ENCODE data around the gene RBM44.

RBM44 gene

DNA sequence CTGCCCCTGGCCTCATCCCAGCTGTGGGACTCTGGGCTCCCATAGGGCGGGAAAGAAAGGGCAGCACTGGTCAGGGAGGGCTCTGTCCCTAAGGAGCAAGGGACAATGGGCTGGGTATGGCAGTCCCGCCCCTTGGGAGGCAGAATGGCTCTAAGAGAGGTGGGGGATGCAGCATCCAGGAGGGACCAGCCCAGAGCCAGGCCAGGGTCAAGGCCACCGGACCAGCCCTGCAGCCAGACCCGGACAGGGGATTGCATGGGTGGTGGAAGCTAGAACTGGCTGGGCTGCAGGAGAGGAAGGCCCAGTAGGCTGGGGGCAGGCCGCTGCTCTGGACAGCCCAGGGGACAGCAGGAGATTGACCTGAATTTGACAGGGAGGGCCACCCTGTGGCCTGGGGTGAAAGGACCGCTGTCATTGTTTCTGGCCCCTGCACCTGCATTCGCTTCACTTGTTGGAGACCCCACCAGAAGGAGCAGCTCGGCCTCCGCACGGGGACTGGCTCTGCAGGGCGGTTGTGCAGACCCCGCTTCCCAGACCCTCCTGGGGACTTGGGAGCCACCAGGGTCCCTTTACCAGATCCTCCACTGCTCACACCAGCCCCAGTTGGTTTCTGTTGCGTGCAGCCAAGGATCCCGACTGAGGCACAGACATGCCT, 75.4 kb downstream of the RBM44 start:
- Histone ChIP-seq H3K27me3 (replicated peaks in 2 of 5; ENCODE audit: control insufficient read depth in 4 of 5, insufficient read depth in 5 of 5, low read length in 4 of 5) (peaks cover 0 to 3% (median 0%) of the 10 kb centered on the region in 5 experiments), H3K27ac (ENCODE audit: insufficient read depth in 1 of 2, low read depth in 1 of 2, low read length in 2 of 2, poor library complexity in 1 of 2, severe bottlenecking in 2 of 2) (no peak overlapping the region), H3K4me1 (ENCODE audit: control extremely low read depth in 1 of 4, control insufficient read depth in 4 of 4, insufficient read depth in 4 of 4, low read length in 3 of 4) (peaks cover 0 to 29% (median 21%) of the 10 kb centered on the region in 4 experiments), H3K4me3 (ENCODE audit: control insufficient read depth in 1 of 7, extremely low read depth in 1 of 7, insufficient read depth in 4 of 7, low read depth in 2 of 7, low read length in 6 of 7) (no peak overlapping the region), H3K9me3 (ENCODE audit: control extremely low read depth in 1 of 5, control insufficient read depth in 4 of 5, insufficient read depth in 2 of 5, low read depth in 1 of 5, low read length in 4 of 5) (no peaks in the 10 kb centered on the region), H3K36me3 (ENCODE audit: control insufficient read depth in 4 of 4, insufficient read depth in 4 of 4, low read length in 3 of 4) (peaks cover 0 to 3% (median under 1%) of the 10 kb centered on the region in 4 experiments)
- DNase-seq: no peak
- 100% methylated on average over 12 of the region's 14 CpGs for whole genome bisulfite sequencing (ENCODE audit: insufficient coverage)
- ChIA-PET POLR2A (no interaction called here), CTCF (no interaction called here)

DNA sequence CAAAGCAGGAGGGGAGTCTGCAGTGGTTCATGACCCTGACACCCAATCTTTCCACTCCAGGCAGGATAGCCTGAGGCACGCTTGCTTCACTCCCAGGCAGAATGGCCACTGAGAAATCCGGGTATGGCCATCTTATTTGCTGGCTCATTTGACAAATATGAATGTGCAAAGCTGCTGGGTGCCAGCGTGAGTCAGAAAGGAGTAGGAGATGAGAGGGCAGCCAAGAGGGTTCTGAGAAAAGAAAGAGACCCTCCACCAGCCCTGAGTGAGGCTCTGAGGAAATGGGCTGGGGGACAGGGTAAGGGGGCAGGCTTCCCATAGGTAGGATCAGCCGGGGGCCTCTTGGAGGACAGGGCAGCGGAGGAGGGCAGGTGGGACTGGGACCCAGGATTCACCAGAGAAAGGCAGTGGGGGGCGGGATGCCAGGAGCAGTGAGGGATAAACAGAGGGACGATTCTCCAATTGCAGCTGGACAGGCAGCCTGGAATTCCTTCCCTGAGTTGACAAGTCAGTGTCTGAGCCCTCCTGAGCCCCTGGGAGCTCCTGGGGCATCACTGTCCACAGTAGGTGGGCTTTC, 76.1 kb downstream of the RBM44 start:
- peaks cover 0 to 27% (median 20%) of the 10 kb centered on the region in 4 experiments for H3K4me1 ChIP-seq (ENCODE audit: control extremely low read depth in 1 of 4, control insufficient read depth in 4 of 4, insufficient read depth in 4 of 4, low read length in 3 of 4)
- H3K9me3 ChIP-seq (ENCODE audit: control extremely low read depth in 1 of 5, control insufficient read depth in 4 of 5, insufficient read depth in 2 of 5, low read depth in 1 of 5, low read length in 4 of 5): no peaks in the 10 kb centered on the region
- no peak for DNase-seq
- H3K36me3 ChIP-seq (ENCODE audit: control insufficient read depth in 4 of 4, insufficient read depth in 4 of 4, low read length in 3 of 4): peaks cover 0 to 3% (median under 1%) of the 10 kb centered on the region in 4 experiments
- H3K27me3 ChIP-seq (replicated peaks in 2 of 5; ENCODE audit: control insufficient read depth in 4 of 5, insufficient read depth in 5 of 5, low read length in 4 of 5): peaks cover 0 to 1% (median 0%) of the 10 kb centered on the region in 5 experiments
- CTCF ChIA-PET: no interaction called here
- WGBS (ENCODE audit: insufficient coverage): 98% methylated on average over 6 of the region's 7 CpGs
- no peak overlapping the region for H3K27ac ChIP-seq (ENCODE audit: insufficient read depth in 1 of 2, low read depth in 1 of 2, low read length in 2 of 2, poor library complexity in 1 of 2, severe bottlenecking in 2 of 2)
- POLR2A ChIA-PET: no interaction called here
- H3K4me3 ChIP-seq (ENCODE audit: control insufficient read depth in 1 of 7, extremely low read depth in 1 of 7, insufficient read depth in 4 of 7, low read depth in 2 of 7, low read length in 6 of 7): no peak overlapping the region

GRCh38 chr2:237875256-237876060, 76.9 kb downstream of the RBM44 start:
- POLR2A ChIA-PET: no interaction called here
- CTCF ChIA-PET: interaction anchor here (1.3 kb wide), 1 partner anchor 20 kb away, joined by 3 read pairs; no protein-coding TSS in a partner anchor
- H3K27ac ChIP-seq (ENCODE audit: insufficient read depth in 1 of 2, low read depth in 1 of 2, low read length in 2 of 2, poor library complexity in 1 of 2, severe bottlenecking in 2 of 2): no peak overlapping the region
- peaks cover 0 to 27% (median 20%) of the 10 kb centered on the region in 4 experiments for H3K4me1 ChIP-seq (ENCODE audit: control extremely low read depth in 1 of 4, control insufficient read depth in 4 of 4, insufficient read depth in 4 of 4, low read length in 3 of 4)
- WGBS (ENCODE audit: insufficient coverage): 99% methylated on average over 15 of the region's 16 CpGs
- DNase-seq: no peak
- H3K27me3 ChIP-seq (replicated peaks in 2 of 5; ENCODE audit: control insufficient read depth in 4 of 5, insufficient read depth in 5 of 5, low read length in 4 of 5): no peaks in the 10 kb centered on the region
- peaks cover 0 to 3% (median under 1%) of the 10 kb centered on the region in 4 experiments for H3K36me3 ChIP-seq (ENCODE audit: control insufficient read depth in 4 of 4, insufficient read depth in 4 of 4, low read length in 3 of 4)
- H3K4me3 ChIP-seq (ENCODE audit: control insufficient read depth in 1 of 7, extremely low read depth in 1 of 7, insufficient read depth in 4 of 7, low read depth in 2 of 7, low read length in 6 of 7): no peak overlapping the region
- no peaks in the 10 kb centered on the region for H3K9me3 ChIP-seq (ENCODE audit: control extremely low read depth in 1 of 5, control insufficient read depth in 4 of 5, insufficient read depth in 2 of 5, low read depth in 1 of 5, low read length in 4 of 5)

- peaks cover 0 to 24% (median 17%) of the 10 kb centered on the region in 4 experiments for H3K4me1 ChIP-seq (ENCODE audit: control extremely low read depth in 1 of 4, control insufficient read depth in 4 of 4, insufficient read depth in 4 of 4, low read length in 3 of 4)
- WGBS (ENCODE audit: insufficient coverage): 94% methylated on average over 14 of the region's 14 CpGs
- CTCF ChIA-PET: interaction anchor here (1.3 kb wide), 1 partner anchor 19 kb away, joined by 3 read pairs; no protein-coding TSS in a partner anchor
Observed at GRCh38 chr2:237876061-237876526, 77.5 kb downstream of the RBM44 start.

DNA sequence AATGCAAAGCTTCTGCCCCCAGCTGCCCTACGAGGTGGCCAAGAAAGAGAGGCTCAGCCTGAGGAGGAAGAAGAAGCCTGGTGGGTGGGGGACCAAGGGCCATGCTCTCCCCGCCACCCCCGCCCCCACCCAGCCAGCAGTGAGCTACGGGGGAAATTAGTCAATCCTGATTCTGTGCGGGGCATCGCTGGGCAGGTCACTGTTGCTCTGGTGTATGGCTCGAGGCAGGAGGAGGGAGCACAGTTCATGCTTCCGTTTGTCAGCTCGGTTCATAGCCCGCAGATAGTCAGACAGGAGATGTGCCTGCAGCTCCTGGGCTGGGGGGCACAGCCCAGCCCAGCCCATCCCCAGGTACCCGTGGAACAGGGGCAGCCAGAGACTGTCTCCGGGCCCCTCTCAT, 78.0 kb downstream of the RBM44 start:
- 90% methylated on average over 12 of the region's 12 CpGs for WGBS (ENCODE audit: insufficient coverage)
- CTCF ChIA-PET: interaction anchor here (1.0 to 1.3 kb wide), 2 partner anchors 11 to 19 kb away, joined by 3 read pairs; no protein-coding TSS in a partner anchor
- DNase-seq: no peak

More at GRCh38 chr2:237876061-237876526, 77.5 kb downstream of the RBM44 start:
- H3K4me3 ChIP-seq (ENCODE audit: control insufficient read depth in 1 of 7, extremely low read depth in 1 of 7, insufficient read depth in 4 of 7, low read depth in 2 of 7, low read length in 6 of 7): no peak overlapping the region
- H3K9me3 ChIP-seq (ENCODE audit: control extremely low read depth in 1 of 5, control insufficient read depth in 4 of 5, insufficient read depth in 2 of 5, low read depth in 1 of 5, low read length in 4 of 5): no peaks in the 10 kb centered on the region
- no peak for DNase-seq
- H3K27ac ChIP-seq (ENCODE audit: insufficient read depth in 1 of 2, low read depth in 1 of 2, low read length in 2 of 2, poor library complexity in 1 of 2, severe bottlenecking in 2 of 2): no peak overlapping the region
- H3K36me3 ChIP-seq (ENCODE audit: control insufficient read depth in 4 of 4, insufficient read depth in 4 of 4, low read length in 3 of 4): peaks cover 0 to 3% (median 2%) of the 10 kb centered on the region in 4 experiments
- no peaks in the 10 kb centered on the region for H3K27me3 ChIP-seq (replicated peaks in 2 of 5; ENCODE audit: control insufficient read depth in 4 of 5, insufficient read depth in 5 of 5, low read length in 4 of 5)
- POLR2A ChIA-PET: no interaction called here

DNA sequence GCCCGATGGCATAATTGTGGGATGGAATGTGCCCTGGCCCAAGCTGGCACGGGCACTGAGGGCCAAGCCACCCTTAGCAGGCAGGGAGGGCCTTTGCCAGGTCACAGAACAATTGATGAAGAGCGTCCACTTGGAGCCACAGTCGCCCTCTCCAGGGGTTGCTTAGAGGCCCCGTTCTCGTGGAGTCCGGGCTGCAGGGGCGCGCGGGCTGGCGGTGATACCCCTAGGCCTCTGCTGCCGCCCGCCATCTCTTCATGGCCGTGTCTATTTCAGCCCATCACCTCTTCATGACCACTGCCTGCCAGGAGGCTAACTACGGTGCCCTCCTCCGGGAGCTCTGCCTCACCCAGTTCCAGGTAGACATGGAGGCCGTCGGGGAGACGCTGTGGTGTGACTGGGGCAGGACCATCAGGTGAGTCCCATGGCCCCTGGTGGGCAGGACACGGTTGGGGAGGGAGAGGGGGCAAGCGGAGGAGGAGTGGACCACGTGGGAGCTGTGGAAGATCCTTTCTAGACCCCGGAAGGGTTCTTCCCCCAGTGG, 78.4 kb downstream of the RBM44 start:
- H3K27ac ChIP-seq (ENCODE audit: insufficient read depth in 1 of 2, low read depth in 1 of 2, low read length in 2 of 2, poor library complexity in 1 of 2, severe bottlenecking in 2 of 2): no peak overlapping the region
- peaks cover 0 to 16% (median 12%) of the 10 kb centered on the region in 4 experiments for H3K4me1 ChIP-seq (ENCODE audit: control extremely low read depth in 1 of 4, control insufficient read depth in 4 of 4, insufficient read depth in 4 of 4, low read length in 3 of 4)
- ChIA-PET POLR2A (no interaction called here), CTCF (interaction anchor here (1.0 kb wide), 1 partner anchor 10 kb away, joined by 3 read pairs; no protein-coding TSS in a partner anchor)
- no peaks in the 10 kb centered on the region for H3K27me3 ChIP-seq (replicated peaks in 2 of 5; ENCODE audit: control insufficient read depth in 4 of 5, insufficient read depth in 5 of 5, low read length in 4 of 5)
- H3K4me3 ChIP-seq (ENCODE audit: control insufficient read depth in 1 of 7, extremely low read depth in 1 of 7, insufficient read depth in 4 of 7, low read depth in 2 of 7, low read length in 6 of 7): no peak overlapping the region
- WGBS (ENCODE audit: insufficient coverage): over 99% methylated on average over 21 of the region's 23 CpGs
- no peak for DNase-seq
- H3K9me3 ChIP-seq (ENCODE audit: control extremely low read depth in 1 of 5, control insufficient read depth in 4 of 5, insufficient read depth in 2 of 5, low read depth in 1 of 5, low read length in 4 of 5): no peaks in the 10 kb centered on the region
- peaks cover 0 to 6% (median 3%) of the 10 kb centered on the region in 4 experiments for H3K36me3 ChIP-seq (ENCODE audit: control insufficient read depth in 4 of 4, insufficient read depth in 4 of 4, low read length in 3 of 4)

More for the DNA sequence above, 78.0 kb downstream of the RBM44 start:
- Histone ChIP-seq H3K4me1 (ENCODE audit: control extremely low read depth in 1 of 4, control insufficient read depth in 4 of 4, insufficient read depth in 4 of 4, low read length in 3 of 4) (peaks cover 0 to 20% (median 13%) of the 10 kb centered on the region in 4 experiments), H3K27me3 (replicated peaks in 2 of 5; ENCODE audit: control insufficient read depth in 4 of 5, insufficient read depth in 5 of 5, low read length in 4 of 5) (no peaks in the 10 kb centered on the region), H3K4me3 (ENCODE audit: control insufficient read depth in 1 of 7, extremely low read depth in 1 of 7, insufficient read depth in 4 of 7, low read depth in 2 of 7, low read length in 6 of 7) (no peak overlapping the region), H3K27ac (ENCODE audit: insufficient read depth in 1 of 2, low read depth in 1 of 2, low read length in 2 of 2, poor library complexity in 1 of 2, severe bottlenecking in 2 of 2) (no peak overlapping the region), H3K36me3 (ENCODE audit: control insufficient read depth in 4 of 4, insufficient read depth in 4 of 4, low read length in 3 of 4) (peaks cover 0 to 6% (median 3%) of the 10 kb centered on the region in 4 experiments), H3K9me3 (ENCODE audit: control extremely low read depth in 1 of 5, control insufficient read depth in 4 of 5, insufficient read depth in 2 of 5, low read depth in 1 of 5, low read length in 4 of 5) (no peaks in the 10 kb centered on the region)
- POLR2A ChIA-PET: no interaction called here
